ENCODE results near the gene ZIC4.

- TF ChIP-seq EZH2 (IDR thresholded peaks at IDR 0.05; ENCODE audit: low read length, missing control alignments) (no peak), CTCF (conservative IDR thresholded peaks at IDR 0.05 in 1 of 2, IDR thresholded peaks at IDR 0.05 in 1 of 2; ENCODE audit: low read depth in 1 of 2, low read length in 2 of 2) (no peak)
Measured at GRCh38 chr3:147336543-147337278, 69.6 kb downstream of the ZIC4 start.
